Peyer's patch (tissue), 4 donors: ENCODE data around the gene OR11A1. TPM values are rescaled to one million over a fixed set of nuclear protein-coding genes. Genes with fewer than 3 reads are reported as not detected.

ENCODE experiments used
- DNase-seq, 3 donors: peaks; one replicate each; pipeline ENCODE4 v3.0.0-alpha.2; 2017 to 2019
- H3K27ac ChIP-seq, 4 donors: fragments of 200-600 bp; sonication (generic); one replicate each; pipeline ENCODE4 v1.5.1; 2016 to 2019
- H3K27me3 ChIP-seq, 2 donors: fragments of 200-600 bp; sonication (generic); one replicate each; pipeline ENCODE4 v1.5.1; 2019
- H3K36me3 ChIP-seq, 3 donors: fragments of 200-600 bp; sonication (generic); one replicate each; pipeline ENCODE4 v1.5.1; 2016 to 2019
- H3K4me1 ChIP-seq, 4 donors: fragments of 200-600 bp; sonication (generic); one replicate each; pipeline ENCODE4 v1.5.1; 2016 to 2019
- H3K4me3 ChIP-seq, 4 donors: fragments of 200-600 bp; sonication (generic); 1 replicate in 3 of 4; 2 replicates in 1 of 4; pipeline ENCODE4 v1.5.1; 2016 to 2019; ENCODE audit warnings: mild to moderate bottlenecking in 1 of 4
- H3K9me3 ChIP-seq, 4 donors: fragments of 200-600 bp; sonication (generic); one replicate each; pipeline ENCODE4 v1.5.1; 2016 to 2019; ENCODE audit warnings: mild to moderate bottlenecking in 1 of 4
- CTCF ChIP-seq, 6 experiments: fragments of 450-650 bp in 4 of 6; fragments of 200-600 bp in 2 of 6; sonication (generic) in 1 of 6; IDR thresholded peaks; one replicate each; pipeline ENCODE4 v1.5.1; 2017 to 2019; ENCODE audit warnings: antibody characterized with exemption in 6 of 6, mild to moderate bottlenecking in 3 of 6, moderate library complexity in 1 of 6
- POLR2A ChIP-seq, 2 donors: fragments of 450-650 bp; IDR thresholded peaks; one replicate each; pipeline ENCODE4 v1.5.1; 2017; ENCODE audit warnings: antibody characterized with exemption in 2 of 2, mild to moderate bottlenecking in 2 of 2, moderate library complexity in 2 of 2
- total RNA-seq, 4 donors: library from RNA; depleted of rRNA; stranded (reverse); fragments of >200 nt; gene quantifications; one replicate each; pipeline ENCODE4 v1.1.0, GENCODE V29; 2016

OR11A1 gene
- total RNA-seq = not detected

- Histone ChIP-seq H3K27ac (no peak within 1 kb of the TSS), H3K36me3 (no peaks in the 10 kb centered on the region)
- TF ChIP-seq CTCF (IDR thresholded peaks at IDR 0.05) (no peak), POLR2A (IDR thresholded peaks at IDR 0.05) (no peak)
Observed at GRCh38 chr6:29456971-29457370, at the start of gene OR11A1, which contains the start of gene OR2H1. Gene OR11A1, minus strand, starts transcription at chr6:29457071. Its CDS starts 29,430 bp downstream, at chr6:29427641. Gene OR2H1, plus strand, starts transcription at chr6:29457155. Its CDS starts 4,615 bp downstream, at chr6:29461770.

GRCh38 chr6:29506446-29507067, 49.7 kb upstream of the OR11A1 start:
- Histone ChIP-seq H3K4me3 (no peak overlapping the region), H3K4me1 (no peaks in the 10 kb centered on the region), H3K27ac (no peak overlapping the region), H3K27me3 (no peaks in the 10 kb centered on the region), H3K9me3 (no peaks in the 10 kb centered on the region), H3K36me3 (no peaks in the 10 kb centered on the region)
- DNase-seq = no peak
- TF ChIP-seq POLR2A (IDR thresholded peaks at IDR 0.05) = no peak

More at GRCh38 chr6:29456971-29457370, at the start of gene OR11A1, which contains the start of gene OR2H1:
- no peaks in the 10 kb centered on the region for H3K27me3 ChIP-seq
- no peaks in the 10 kb centered on the region for H3K4me1 ChIP-seq
- DNase-seq = no peak
- H3K9me3 ChIP-seq = no peaks in the 10 kb centered on the region
- no peak within 1 kb of the TSS for H3K4me3 ChIP-seq

- no peaks in the 10 kb centered on the region for H3K27me3 ChIP-seq
- no peaks in the 10 kb centered on the region for H3K9me3 ChIP-seq
- no peak for DNase-seq
- no peaks in the 10 kb centered on the region for H3K4me1 ChIP-seq
- no peak overlapping the region for H3K4me3 ChIP-seq
- H3K36me3 ChIP-seq = no peaks in the 10 kb centered on the region
- H3K27ac ChIP-seq = no peak overlapping the region
- TF ChIP-seq POLR2A (IDR thresholded peaks at IDR 0.05) = no peak
Observed at GRCh38 chr6:29505808-29506207, 48.9 kb upstream of the OR11A1 start.

GRCh38 chr6:29504961-29505360, 48.1 kb upstream of the OR11A1 start:
- H3K9me3 ChIP-seq = no peaks in the 10 kb centered on the region
- no peak for DNase-seq

GRCh38 chr6:29502597-29502996, 45.7 kb upstream of the OR11A1 start:
- H3K27ac ChIP-seq = no peak overlapping the region
- DNase-seq = no peak
- H3K27me3 ChIP-seq = no peaks in the 10 kb centered on the region
- H3K4me1 ChIP-seq = no peaks in the 10 kb centered on the region
- H3K9me3 ChIP-seq = no peaks in the 10 kb centered on the region
- H3K36me3 ChIP-seq = no peaks in the 10 kb centered on the region
- no peak overlapping the region for H3K4me3 ChIP-seq
- no peak for TF ChIP-seq CTCF (IDR thresholded peaks at IDR 0.05)
- TF ChIP-seq POLR2A (IDR thresholded peaks at IDR 0.05) = no peak

More at GRCh38 chr6:29504961-29505360, 48.1 kb upstream of the OR11A1 start:
- no peak for TF ChIP-seq CTCF (IDR thresholded peaks at IDR 0.05)
- no peak for TF ChIP-seq POLR2A (IDR thresholded peaks at IDR 0.05)
- no peaks in the 10 kb centered on the region for H3K4me1 ChIP-seq
- H3K36me3 ChIP-seq = no peaks in the 10 kb centered on the region
- H3K27me3 ChIP-seq = no peaks in the 10 kb centered on the region
- no peak overlapping the region for H3K4me3 ChIP-seq
- no peak overlapping the region for H3K27ac ChIP-seq

- H3K27me3 ChIP-seq = no peaks in the 10 kb centered on the region
- DNase-seq = no peak
- no peak overlapping the region for H3K4me3 ChIP-seq
- H3K36me3 ChIP-seq = no peaks in the 10 kb centered on the region
- H3K4me1 ChIP-seq = no peaks in the 10 kb centered on the region
- H3K27ac ChIP-seq = no peak overlapping the region
- H3K9me3 ChIP-seq = no peaks in the 10 kb centered on the region
- TF ChIP-seq POLR2A (IDR thresholded peaks at IDR 0.05) = no peak
- no peak for TF ChIP-seq CTCF (IDR thresholded peaks at IDR 0.05)
Observed at GRCh38 chr6:29502181-29502580, 45.3 kb upstream of the OR11A1 start.
